Small intestine (tissue), 7 donors: ENCODE measurements around the gene CNBD2. TPM values are rescaled to one million over a fixed set of nuclear protein-coding genes. Genes with fewer than 3 reads are reported as not detected.
"Not testable (repeated sequence)": the region's sequence is repeated elsewhere in the genome, so short reads cannot be mapped to it uniquely, and the experiment has no call there.

Experiments
- DNase-seq, 2 donors: peaks; one replicate each; pipeline versions ENCODE4 v3.0.0 to v3.0.0-alpha.2; 2013
- FAIRE-seq: peaks from 2 replicates; lab custom pipeline; 2012; peaks lifted over from hg19 to GRCh38; lab: Jason Lieb, UNC
- H3K27ac ChIP-seq, 3 donors: one replicate each; pipeline ENCODE4 v1.5.1; 2013; ENCODE audit warnings: low read length in 2 of 3, mild to moderate bottlenecking in 2 of 3, control low read depth in 1 of 3, inconsistent platforms in 1 of 3, low read depth in 1 of 3, moderate library complexity in 1 of 3
- H3K27me3 ChIP-seq, 3 donors: one replicate each; pipeline ENCODE4 v1.6.1; 2013; ENCODE audit warnings: low read length in 3 of 3, inconsistent platforms in 1 of 3; ENCODE audit not compliant: control insufficient read depth in 3 of 3, insufficient read depth in 3 of 3
- H3K36me3 ChIP-seq, 3 donors: one replicate each; pipeline ENCODE4 v1.6.1; 2013; ENCODE audit warnings: low read length in 3 of 3, inconsistent platforms in 1 of 3, low read depth in 1 of 3, mild to moderate bottlenecking in 1 of 3, moderate library complexity in 1 of 3; ENCODE audit not compliant: control insufficient read depth in 3 of 3, insufficient read depth in 2 of 3
- H3K4me1 ChIP-seq, 3 donors: one replicate each; pipeline ENCODE4 v1.6.1; 2013; ENCODE audit warnings: low read length in 2 of 3, inconsistent platforms in 1 of 3, low read depth in 1 of 3, mild to moderate bottlenecking in 1 of 3, moderate library complexity in 1 of 3; ENCODE audit not compliant: control insufficient read depth in 3 of 3, insufficient read depth in 2 of 3
- H3K4me3 ChIP-seq, 3 donors: one replicate each; pipeline ENCODE4 v1.5.1; 2013; ENCODE audit warnings: low read length in 3 of 3, control low read depth in 1 of 3, inconsistent platforms in 1 of 3, low read depth in 1 of 3, mild to moderate bottlenecking in 1 of 3, moderate library complexity in 1 of 3
- H3K9me3 ChIP-seq, 2 donors: one replicate each; pipeline ENCODE4 v1.6.1; 2013; ENCODE audit warnings: low read depth in 1 of 2, low read length in 1 of 2; ENCODE audit not compliant: control insufficient read depth in 2 of 2, insufficient read depth in 1 of 2
- WGBS, 3 donors: extraction: QIAGEN DNeasy Blood & Tissue Kit; methylation state at CpG; one replicate each; pipeline ENCODE4 v1.1.7; 2013; 5-methylcytosine and 5-hydroxymethylcytosine counted together
- polyA plus RNA-seq, 4 donors: library from polyadenylated mRNA; stranded (reverse) in 3 of 4; unstranded in 1 of 4; fragments of 200-250 nt in 3 of 4; fragments of 120-200 nt in 1 of 4; gene quantifications; one replicate each; pipeline versions ENCODE4 v1.2.1 to v1.2.3, GENCODE V29; 2013
- donor health status: healthy with polysubstance abuse.
- donor health status: control.
- donor health status: control.
- donor health status: Bipolar disorder and iron deficiency.
- donor health status: healthy.

CNBD2 gene
- polyA plus RNA-seq, 4 donors, result 4.3 to 17.7 (median 13.5) TPM

DNA sequence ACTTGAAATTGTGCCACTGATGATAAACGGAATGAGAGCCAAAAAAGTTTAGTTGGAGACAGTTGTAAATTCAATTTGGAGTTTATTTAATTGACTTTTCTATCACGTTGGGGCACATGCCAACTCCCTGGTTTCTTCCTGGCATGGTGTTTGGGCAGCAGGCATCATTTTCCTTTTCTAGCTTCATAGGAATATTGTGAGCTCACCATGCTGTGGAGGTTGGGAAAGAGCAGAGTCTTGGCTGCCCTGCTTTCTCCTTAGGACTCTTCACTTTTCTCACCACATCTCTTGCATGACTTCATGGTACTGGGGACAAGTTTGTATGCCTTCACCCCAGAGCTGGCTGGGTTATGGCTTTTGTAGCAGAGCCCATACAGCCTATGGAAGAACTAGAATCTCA is 20.5 kb upstream of the CNBD2 start:
- DNase-seq (no peak), FAIRE-seq (no peak)
- H3K27me3 ChIP-seq, result no peaks in the 10 kb centered on the region
- peaks cover 0 to 36% (median 3%) of the 10 kb centered on the region in 3 donors for H3K36me3 ChIP-seq
- H3K4me3 ChIP-seq, result no peak overlapping the region
- H3K4me1 ChIP-seq, result peaks cover 0 to 5% (median 0%) of the 10 kb centered on the region in 3 donors
- H3K27ac ChIP-seq, result no peak overlapping the region
- 77 to 86% (median 85%) methylated on average over 2 of the region's 2 CpGs for WGBS, 3 donors
- H3K9me3 ChIP-seq, result no peaks in the 10 kb centered on the region

DNA sequence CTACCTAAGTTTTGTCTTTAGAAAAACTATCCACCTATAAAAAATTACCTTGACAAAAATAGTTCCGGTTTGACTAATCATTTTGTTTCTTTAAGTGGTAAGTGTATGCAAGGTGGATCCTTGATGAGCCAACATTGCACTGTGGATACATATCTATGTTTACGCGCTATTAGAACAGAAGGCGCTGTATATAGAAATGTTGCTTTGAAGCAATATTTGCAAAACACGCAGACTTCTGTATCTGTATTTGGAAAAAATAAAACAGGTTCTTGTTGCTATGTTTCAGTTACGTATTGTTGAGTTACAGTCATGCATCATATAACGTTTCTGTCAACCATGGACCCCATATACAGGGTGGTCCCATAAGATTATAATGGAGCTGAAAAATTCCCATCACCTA is 18.3 kb upstream of the CNBD2 start:
- peaks cover 0 to 5% (median 0%) of the 10 kb centered on the region in 3 donors for H3K4me1 ChIP-seq
- no peak overlapping the region for H3K4me3 ChIP-seq
- DNase-seq, result no peak
- H3K36me3 ChIP-seq, result peaks cover 0 to 21% (median 0%) of the 10 kb centered on the region in 3 donors
- H3K27ac ChIP-seq, result no peak overlapping the region
- H3K27me3 ChIP-seq, result no peaks in the 10 kb centered on the region
- H3K9me3 ChIP-seq, result no peaks in the 10 kb centered on the region
- no peak for FAIRE-seq
- WGBS, 3 donors, result 93 to 96% (median 95%) methylated on average over 7 of the region's 7 CpGs

DNA sequence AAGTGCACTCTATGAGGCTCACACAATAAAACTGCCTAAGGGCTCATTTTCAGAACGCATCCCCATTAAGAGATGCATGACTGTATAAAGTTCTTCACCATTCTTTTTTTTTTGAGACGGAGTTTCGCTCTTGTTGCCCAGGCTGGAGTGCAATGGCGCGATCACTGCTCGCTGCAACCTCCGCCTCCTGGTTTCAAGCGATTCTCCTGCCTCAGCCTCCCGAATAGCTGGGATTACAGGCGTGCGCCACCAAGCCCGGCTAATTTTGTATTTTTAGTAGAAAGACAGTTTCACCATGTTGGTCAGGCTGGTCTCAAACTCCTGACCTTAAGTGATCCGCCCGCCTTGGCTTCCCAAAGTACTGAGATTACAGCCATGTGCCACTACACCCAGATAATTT is 16.3 kb upstream of the CNBD2 start:
- peaks cover 0 to 15% (median 0%) of the 10 kb centered on the region in 3 donors for H3K36me3 ChIP-seq
- H3K27ac ChIP-seq, result peak overlapping the region in 2 of 3 donors; percentile 92 to 100
- DNase-seq, H3K9me3 ChIP-seq, FAIRE-seq, H3K4me1 ChIP-seq, H3K27me3 ChIP-seq: not testable (repeated sequence)
- H3K4me3 ChIP-seq, result peak overlapping the region in 1 of 3 donors; percentile 98
- 95 to 97% (median 96%) methylated on average over 14 of the region's 14 CpGs for WGBS, 3 donors

DNA sequence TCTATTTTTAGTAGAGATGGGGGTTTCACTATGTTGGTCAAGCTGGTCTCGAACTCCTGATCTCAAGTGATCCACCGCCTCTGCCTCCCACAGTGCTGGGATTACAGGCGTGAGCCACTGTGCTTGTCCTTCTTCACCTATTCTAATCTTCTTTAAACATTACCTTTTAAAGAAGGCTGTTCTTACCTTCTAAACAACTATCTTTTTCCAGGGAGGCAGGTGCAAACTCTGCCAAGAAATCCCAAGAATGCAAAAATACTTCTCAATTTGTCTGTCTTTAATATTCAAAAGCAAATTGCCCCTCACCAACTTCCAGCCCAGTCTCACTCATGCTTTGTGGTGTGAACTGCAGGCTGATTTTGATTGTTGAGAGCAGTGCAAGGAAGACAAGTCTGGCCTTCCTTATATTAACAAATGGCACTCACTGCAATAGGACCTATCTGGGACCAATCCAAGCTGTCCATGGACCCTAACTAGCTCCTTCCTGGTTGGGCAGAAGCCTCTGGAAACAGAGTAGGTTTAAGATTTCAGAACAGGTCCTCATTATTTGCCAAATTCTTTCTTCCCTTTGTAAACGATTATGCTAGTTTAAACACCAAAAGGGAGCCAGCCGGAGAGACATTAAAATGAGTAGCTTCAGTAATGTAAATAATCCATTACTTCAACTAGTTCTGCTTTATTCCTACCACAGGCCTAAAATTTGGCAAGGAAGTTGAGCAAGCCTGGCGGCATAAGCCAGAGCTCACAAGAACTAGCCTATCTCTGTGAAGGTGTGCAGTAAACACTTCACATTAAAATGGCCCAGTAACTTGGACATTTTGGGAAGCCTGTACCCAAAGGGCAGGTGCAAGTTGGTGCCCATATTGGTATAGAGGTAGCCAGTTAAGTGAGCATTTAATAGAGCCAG is 15.7 kb upstream of the CNBD2 start:
- peak overlapping the region; percentile 61 to 98 (median 79) for H3K4me3 ChIP-seq
- no peaks in the 10 kb centered on the region for H3K27me3 ChIP-seq
- 37 to 49% (median 39%) methylated on average over 6 of the region's 6 CpGs for WGBS, 3 donors
- peak overlapping the region; percentile 92 to 100 (median 100) for H3K27ac ChIP-seq
- no peaks in the 10 kb centered on the region for H3K9me3 ChIP-seq
- peaks cover 0 to 8% (median 0%) of the 10 kb centered on the region in 3 donors for H3K36me3 ChIP-seq
- peak; percentile 25 to 40 for DNase-seq
- peaks cover 0 to 9% (median 3%) of the 10 kb centered on the region in 3 donors for H3K4me1 ChIP-seq
- FAIRE-seq, result no peak

DNA sequence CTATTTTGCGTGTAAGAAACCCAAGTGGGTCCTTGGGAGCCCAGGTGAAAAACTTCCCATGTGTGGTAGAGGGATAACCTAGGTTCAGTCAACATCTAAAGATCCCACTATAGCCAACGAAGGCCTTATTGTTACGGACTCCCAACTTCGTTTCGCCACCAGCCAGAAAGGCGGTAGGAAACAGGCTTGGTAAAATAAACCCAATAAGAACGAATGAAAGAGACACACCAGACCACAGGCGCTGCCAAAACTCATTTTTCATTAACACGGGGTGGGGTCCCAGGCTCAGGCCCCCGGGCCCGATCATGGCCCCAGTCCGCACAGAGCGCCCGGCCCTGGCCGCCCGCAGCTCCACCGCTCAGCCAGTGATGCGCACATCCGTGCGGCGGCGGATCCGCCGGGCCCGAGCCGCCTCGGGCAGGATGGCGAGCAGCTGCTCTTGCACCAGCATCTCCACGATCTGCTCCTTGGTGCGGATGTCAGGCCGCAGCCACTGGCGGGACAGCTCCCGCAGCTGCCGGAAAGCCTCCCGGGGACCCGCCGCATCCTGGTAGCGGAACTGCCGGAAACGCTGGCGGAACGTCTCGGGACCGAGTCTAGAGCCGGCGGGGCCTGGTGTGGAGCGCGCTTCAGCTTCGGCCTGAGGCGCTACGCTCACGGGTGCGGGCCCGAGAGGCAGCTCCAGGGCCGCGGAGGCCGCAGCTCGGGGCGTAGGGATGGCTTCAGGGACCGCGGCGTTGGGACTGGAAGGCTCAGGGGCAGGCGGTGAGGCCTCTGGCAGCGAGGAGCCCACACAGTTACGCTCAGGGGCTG is 14.8 kb upstream of the CNBD2 start:
- FAIRE-seq, result no peak
- Histone ChIP-seq H3K9me3 (no peaks in the 10 kb centered on the region), H3K27me3 (no peaks in the 10 kb centered on the region), H3K4me3 (peak overlapping the region; percentile 61 to 98 (median 79)), H3K36me3 (peaks cover 0 to 4% (median 0%) of the 10 kb centered on the region in 3 donors), H3K27ac (peak overlapping the region; percentile 92 to 100 (median 100)), H3K4me1 (peaks cover 0 to 9% (median 3%) of the 10 kb centered on the region in 3 donors)
- WGBS, 3 donors, result 0 to 1% (median 1%) methylated on average over 59 to 65 of the region's 65 CpGs
- peak; percentile 43 to 82 for DNase-seq

DNA sequence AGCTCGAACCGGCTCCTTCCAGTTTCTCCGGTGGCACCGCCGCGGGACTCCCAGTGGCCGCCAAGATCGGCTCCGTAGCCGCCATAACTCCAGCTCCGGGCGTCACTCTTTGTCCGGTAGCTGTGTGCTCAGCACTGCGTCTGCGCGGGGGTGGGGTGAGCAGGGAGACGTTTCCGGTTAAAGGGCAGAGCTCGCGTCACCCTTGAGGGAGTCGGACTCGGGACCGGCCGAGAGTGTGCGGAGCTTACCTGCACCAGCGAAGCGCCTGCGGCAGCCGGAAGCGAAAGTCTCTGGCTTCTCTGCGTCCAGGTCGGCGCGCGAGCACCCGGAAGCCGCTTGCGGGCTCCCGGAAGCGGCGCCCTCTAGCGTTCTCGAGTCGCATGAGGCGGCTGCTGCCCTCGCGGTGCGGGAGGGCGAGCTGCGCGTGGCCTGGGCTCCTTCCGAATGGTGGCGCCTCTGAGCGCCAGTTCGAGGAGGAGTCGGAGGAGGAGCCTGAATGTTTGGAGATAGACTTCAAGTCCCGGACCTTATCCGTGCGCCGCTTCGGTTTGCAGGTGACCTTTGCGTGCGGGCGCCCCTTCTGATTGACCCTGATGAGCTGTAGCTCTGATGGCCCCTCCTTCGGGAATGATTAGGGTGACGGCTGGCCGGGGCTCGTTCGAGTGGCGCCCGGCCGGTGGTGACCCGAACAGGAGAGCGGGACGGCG is 14.0 kb upstream of the CNBD2 start, which contains the start of gene SCAND1:
Gene SCAND1, minus strand, starts transcription at position 303 of the 707 bp plus-strand sequence. Its CDS starts 218 bp downstream, at position 85.
- WGBS, 3 donors, result 0% methylated on average over 69 to 76 of the region's 76 CpGs
- Histone ChIP-seq H3K27ac (peak within 1 kb of the TSS; percentile 92 to 100 (median 100)), H3K4me1 (peaks cover 0 to 9% (median 3%) of the 10 kb centered on the region in 3 donors), H3K4me3 (peak within 1 kb of the TSS; percentile 61 to 98 (median 79)), H3K36me3 (peaks cover 0 to 4% (median 0%) of the 10 kb centered on the region in 3 donors), H3K9me3 (no peaks in the 10 kb centered on the region), H3K27me3 (no peaks in the 10 kb centered on the region)
- no peak for FAIRE-seq
- peak; percentile 98 to 100 for DNase-seq

DNA sequence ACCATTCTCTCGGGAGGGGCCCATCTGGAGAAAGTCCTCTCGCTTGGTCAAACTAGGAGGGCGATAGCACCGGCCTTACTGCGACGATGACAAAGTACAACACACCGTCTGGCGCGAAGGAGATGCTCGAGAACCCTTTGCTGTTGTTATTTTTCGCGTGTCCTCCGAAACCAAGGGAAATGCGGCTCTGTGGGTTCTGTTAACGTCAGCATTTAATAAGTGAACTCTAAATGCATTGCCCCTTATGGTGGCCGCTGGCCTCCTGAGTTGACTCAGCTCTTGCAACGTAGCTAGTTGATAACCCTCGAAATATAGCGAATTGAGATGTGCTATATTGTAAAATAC is 13.5 kb upstream of the CNBD2 start:
- Histone ChIP-seq H3K36me3 (peaks cover 0 to 4% (median 0%) of the 10 kb centered on the region in 3 donors), H3K27ac (peak overlapping the region; percentile 92 to 100 (median 100)), H3K9me3 (no peaks in the 10 kb centered on the region), H3K4me1 (peaks cover 0 to 9% (median 3%) of the 10 kb centered on the region in 3 donors), H3K4me3 (peak overlapping the region; percentile 49 to 98 (median 79)), H3K27me3 (no peaks in the 10 kb centered on the region)
- FAIRE-seq (no peak), DNase-seq (no peak)
- WGBS, 3 donors, result 0 to 1% (median 1%) methylated on average over 18 to 19 of the region's 19 CpGs
